H7 (cell line): ENCODE measurements around the gene PABPN1. TPM values are rescaled to one million over a fixed set of nuclear protein-coding genes. Genes with fewer than 3 reads are reported as not detected.

Source experiments
- DNase-seq: peaks from one replicate; pipeline ENCODE4 v3.0.0; 2012
- H3K27me3 ChIP-seq: 2 replicates; pipeline ENCODE4 v1.6.0; 2011; ENCODE audit warnings: mild to moderate bottlenecking, low read length; ENCODE audit not compliant: control insufficient read depth, insufficient read depth
- H3K36me3 ChIP-seq: replicated peaks from 2 replicates; pipeline ENCODE4 v1.5.1; 2011; ENCODE audit warnings: low read length; ENCODE audit not compliant: control insufficient read depth, insufficient read depth
- H3K4me3 ChIP-seq: 2 replicates; pipeline ENCODE4 v1.5.1; 2011; ENCODE audit warnings: low read depth, mild to moderate bottlenecking, control low read depth, low read length, moderate library complexity; ENCODE audit not compliant: insufficient read depth
- total RNA-seq: library from RNA; depleted of rRNA; stranded (reverse); fragments of >200 nt; shearing (Covaris generic); gene quantifications from 2 replicates; pipeline ENCODE4 v1.2.3, GENCODE V29; 2014

The PABPN1 gene
- total RNA-seq, 1 experiment from 2014 or later = 143 TPM

- DNase-seq = no peak
- H3K27me3 ChIP-seq = peaks cover 59% of the 10 kb centered on the region
- H3K36me3 ChIP-seq = no peaks in the 10 kb centered on the region
- H3K4me3 ChIP-seq = no peak overlapping the region
These were observed 23.5 kb upstream of the PABPN1 start for GRCh38 chr14:23297611-23298277.

DNA sequence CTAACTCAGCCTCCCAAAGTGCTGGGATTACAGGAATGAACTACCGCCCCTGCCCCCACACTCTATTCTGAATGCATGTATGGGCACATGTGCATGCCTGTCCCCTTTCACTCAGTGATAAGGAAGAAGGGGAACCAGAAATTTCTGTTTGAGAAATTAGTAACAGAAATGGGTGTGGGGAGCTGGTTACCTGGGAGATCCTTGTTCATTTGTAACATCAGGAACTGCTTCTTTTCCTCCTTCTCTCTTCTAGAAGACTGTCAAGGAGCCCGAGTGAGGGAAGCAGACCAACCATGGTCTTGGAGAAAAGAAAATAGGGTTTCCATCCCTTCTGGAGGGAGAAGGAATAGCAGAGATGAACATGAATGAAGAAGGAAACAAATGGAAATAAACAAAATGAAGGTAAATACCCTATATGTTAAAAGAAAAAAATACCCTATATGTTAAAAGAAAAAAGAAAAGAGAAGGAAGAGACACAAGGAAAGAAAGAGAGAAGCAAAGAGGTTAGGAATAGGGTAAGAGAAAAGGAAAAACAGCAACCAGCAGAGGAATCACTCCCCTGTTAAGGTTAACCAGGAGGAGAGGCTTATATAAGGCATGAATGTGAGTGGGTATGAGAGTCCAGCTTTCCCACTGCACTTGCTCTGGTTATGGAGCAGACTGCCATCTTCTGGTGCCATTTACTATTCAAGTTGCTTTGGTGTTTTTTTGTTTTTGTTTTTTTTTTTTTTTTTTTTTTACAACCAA, 21.9 kb upstream of the PABPN1 start:
- no peak overlapping the region for H3K4me3 ChIP-seq
- DNase-seq = no peak
- peaks cover 54% of the 10 kb centered on the region for H3K27me3 ChIP-seq
- H3K36me3 ChIP-seq = no peaks in the 10 kb centered on the region

DNA sequence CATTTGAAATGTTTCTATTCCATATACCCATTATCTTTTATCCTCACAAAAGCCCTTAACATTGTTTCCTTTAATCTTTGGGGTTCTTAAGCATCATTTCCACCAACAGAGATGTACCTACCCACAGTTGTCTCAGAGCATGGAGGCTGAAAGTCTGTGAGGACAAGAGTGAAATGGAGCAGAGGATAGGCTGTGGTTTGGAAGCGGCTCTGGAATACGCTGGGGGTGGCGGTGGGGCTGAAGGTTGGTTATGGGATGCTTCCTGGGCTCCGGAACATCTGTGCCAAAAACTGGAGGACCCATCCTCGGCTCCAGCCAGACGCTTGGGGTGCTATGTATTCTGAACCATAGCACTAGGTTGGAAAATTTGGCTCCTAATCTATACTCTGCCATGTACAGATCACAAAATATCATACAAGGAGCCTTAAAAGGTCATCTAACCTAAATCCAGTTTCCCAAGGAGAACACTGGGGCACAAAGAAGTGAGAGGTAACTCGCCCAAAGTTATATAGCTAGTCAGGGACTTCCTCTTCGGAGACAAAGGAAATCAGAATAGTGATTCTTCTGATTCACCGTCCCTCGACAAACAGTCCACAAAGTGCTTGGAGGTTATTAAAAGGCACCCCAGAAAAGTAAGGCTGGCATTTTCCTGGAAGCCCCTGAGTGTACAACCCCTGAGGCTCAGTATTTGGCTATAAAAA, 21.1 kb upstream of the PABPN1 start:
- H3K4me3 ChIP-seq = no peak overlapping the region; the same call in 1 of the 2 replicates
- peaks cover 52% of the 10 kb centered on the region for H3K27me3 ChIP-seq
- DNase-seq = no peak
- no peaks in the 10 kb centered on the region for H3K36me3 ChIP-seq

GRCh38 chr14:23300687-23301223, 20.5 kb upstream of the PABPN1 start:
- no peaks in the 10 kb centered on the region for H3K36me3 ChIP-seq
- peaks cover 46% of the 10 kb centered on the region for H3K27me3 ChIP-seq
- H3K4me3 ChIP-seq = peak overlapping the region; percentile 80
- peak; percentile 41 for DNase-seq

GRCh38 chr14:23301288-23301968, 19.8 kb upstream of the PABPN1 start:
- peak; percentile 99 for DNase-seq

GRCh38 chr14:23301969-23302289, 19.3 kb upstream of the PABPN1 start:
- H3K36me3 ChIP-seq = no peaks in the 10 kb centered on the region
- DNase-seq = no peak
- peaks cover 34% of the 10 kb centered on the region for H3K27me3 ChIP-seq
- peak overlapping the region; percentile 80 for H3K4me3 ChIP-seq

More at GRCh38 chr14:23301288-23301968, 19.8 kb upstream of the PABPN1 start:
- peaks cover 39% of the 10 kb centered on the region for H3K27me3 ChIP-seq
- H3K4me3 ChIP-seq = peak overlapping the region; percentile 80
- H3K36me3 ChIP-seq = no peaks in the 10 kb centered on the region

DNA sequence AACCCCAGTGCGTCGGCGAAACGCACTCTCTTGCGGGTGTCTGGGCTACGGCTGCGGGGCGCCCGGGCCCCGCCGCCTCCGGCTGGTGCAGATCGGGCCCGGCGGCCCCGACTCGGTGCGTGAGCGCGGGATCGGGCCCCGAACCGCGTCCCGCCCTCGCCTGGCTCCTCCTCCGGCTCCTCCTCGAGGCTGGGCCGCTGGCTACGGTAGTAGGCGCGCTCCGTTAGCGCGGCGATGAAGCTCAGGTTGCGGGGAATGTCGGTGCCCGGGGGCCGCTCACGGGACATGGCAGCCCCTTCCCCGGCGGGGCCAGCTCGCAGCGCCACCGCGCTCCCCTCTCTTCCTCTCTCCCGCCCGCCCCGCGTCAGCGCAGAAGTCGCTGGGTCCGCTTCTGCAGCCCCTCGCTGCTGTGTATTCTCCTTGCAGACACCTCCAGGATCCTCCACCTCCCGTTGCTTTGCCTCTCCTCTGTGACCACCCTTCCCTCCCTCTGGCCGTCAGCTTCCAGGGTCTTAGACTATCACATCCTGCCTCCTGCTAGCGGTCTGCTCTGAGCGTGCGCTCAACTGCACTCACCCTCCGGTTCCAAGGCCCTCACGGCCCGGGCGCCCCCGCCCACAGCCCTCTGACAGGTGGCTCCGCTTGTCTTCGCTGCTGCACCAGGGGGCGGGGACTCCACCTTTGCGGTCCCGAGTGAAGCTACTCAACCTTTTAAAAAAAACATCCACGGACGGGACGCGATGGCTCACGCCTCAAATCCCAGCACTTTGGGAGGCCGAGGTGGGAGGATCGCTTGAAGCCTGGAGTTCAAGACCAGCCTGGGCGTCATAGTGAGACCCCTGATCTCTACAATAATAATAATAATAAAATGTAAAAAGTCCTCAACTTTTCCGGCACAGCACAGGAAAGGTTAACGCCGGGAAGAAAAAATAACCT, 18.7 kb upstream of the PABPN1 start, which contains the start of gene PPP1R3E:
PPP1R3E (minus strand) TSS at position 570 of the 936 bp plus-strand sequence; CDS start at position 287, 283 bp downstream.
- Histone ChIP-seq H3K36me3 (no peaks in the 10 kb centered on the region), H3K27me3 (peaks cover 28% of the 10 kb centered on the region), H3K4me3 (peak within 1 kb of the TSS; percentile 80)
- DNase-seq = peak; percentile 80

GRCh38 chr14:23306412-23307145, 14.7 kb upstream of the PABPN1 start, which contains the start of gene BCL2L2:
TSS of gene BCL2L2 (plus strand) at chr14:23306833. CDS start at chr14:23307768, 935 bp downstream.
- Histone ChIP-seq H3K36me3 (peaks cover 7% of the 10 kb centered on the region), H3K27me3 (peaks cover 7% of the 10 kb centered on the region), H3K4me3 (peak within 1 kb of the TSS; percentile 89)
- peak; percentile 94 for DNase-seq

- DNase-seq = no peak
- H3K4me3 ChIP-seq = peak overlapping the region; percentile 89
These were observed 14.1 kb upstream of the PABPN1 start for GRCh38 chr14:23307146-23307530.

GRCh38 chr14:23307687-23308644, 13.3 kb upstream of the PABPN1 start:
- no peak overlapping the region for H3K4me3 ChIP-seq
- peaks cover 7% of the 10 kb centered on the region for H3K27me3 ChIP-seq
- no peak for DNase-seq
- peaks cover 7% of the 10 kb centered on the region for H3K36me3 ChIP-seq

More at GRCh38 chr14:23307146-23307530, 14.1 kb upstream of the PABPN1 start:
- peaks cover 7% of the 10 kb centered on the region for H3K27me3 ChIP-seq
- peaks cover 7% of the 10 kb centered on the region for H3K36me3 ChIP-seq

DNA sequence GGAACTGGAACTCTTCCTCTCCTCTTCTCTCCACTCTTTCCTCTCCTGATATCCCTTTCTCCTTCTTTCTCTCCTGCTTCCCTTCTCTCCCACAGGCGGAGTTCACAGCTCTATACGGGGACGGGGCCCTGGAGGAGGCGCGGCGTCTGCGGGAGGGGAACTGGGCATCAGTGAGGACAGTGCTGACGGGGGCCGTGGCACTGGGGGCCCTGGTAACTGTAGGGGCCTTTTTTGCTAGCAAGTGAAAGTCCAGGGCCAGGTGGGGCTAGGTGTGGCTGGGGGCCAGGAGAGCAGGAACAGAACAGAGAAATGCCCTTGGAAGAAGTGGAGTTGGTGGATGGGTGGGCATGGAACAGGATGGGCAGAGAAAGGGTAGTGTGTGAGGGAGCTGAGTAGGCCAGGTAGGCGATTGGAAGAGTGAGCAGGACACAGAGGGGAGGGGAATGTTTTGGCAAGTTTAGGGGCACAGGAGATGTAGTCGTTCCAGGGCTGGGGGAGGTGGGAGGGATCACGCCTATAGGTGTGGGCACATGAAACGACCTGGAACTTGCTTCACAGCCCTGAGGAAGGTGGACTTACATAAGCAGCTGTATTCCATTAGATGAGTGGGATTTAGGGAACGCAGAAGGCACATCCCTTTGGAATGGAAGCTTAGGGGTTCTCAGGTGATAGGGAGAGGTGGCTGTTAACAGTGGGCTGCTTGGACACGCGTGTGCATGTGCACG, 12.4 kb upstream of the PABPN1 start:
- Histone ChIP-seq H3K4me3 (no peak overlapping the region), H3K36me3 (peaks cover 7% of the 10 kb centered on the region), H3K27me3 (no peaks in the 10 kb centered on the region)
- no peak for DNase-seq
